Stomach (tissue), 9 donors: Measurements from ENCODE around the gene FAM114A1. TPM values are rescaled to one million over a fixed set of nuclear protein-coding genes. Genes with fewer than 3 reads are reported as not detected.

Source experiments
- DNase-seq, 2 donors: peaks; one replicate each; pipeline versions ENCODE4 v3.0.0 to v3.0.0-alpha.2; 2013 to 2019
- H3K27ac ChIP-seq, 5 donors: fragments of 200-600 bp in 4 of 5; sonication (generic) in 4 of 5; one replicate each; pipeline ENCODE4 v1.5.1; 2013 to 2019; ENCODE audit warnings: mild to moderate bottlenecking in 1 of 5, moderate library complexity in 1 of 5
- H3K27me3 ChIP-seq, 3 donors: fragments of 200-600 bp; sonication (generic); one replicate each; pipeline ENCODE4 v1.5.1; 2017 to 2019; ENCODE audit warnings: mixed run types in 1 of 3
- H3K36me3 ChIP-seq, 4 donors: fragments of 200-600 bp; sonication (generic); 1 replicate in 3 of 4; 2 replicates in 1 of 4; pipeline ENCODE4 v1.5.1; 2016 to 2019
- H3K4me1 ChIP-seq, 4 donors: fragments of 200-600 bp; sonication (generic); one replicate each; pipeline ENCODE4 v1.5.1; 2016 to 2019
- H3K4me3 ChIP-seq, 4 donors: fragments of 200-600 bp; sonication (generic) in 3 of 4; one replicate each; pipeline ENCODE4 v1.5.1; 2016 to 2019; ENCODE audit warnings: mild to moderate bottlenecking in 1 of 4
- H3K9me3 ChIP-seq, 4 donors: fragments of 200-600 bp; sonication (generic); one replicate each; pipeline ENCODE4 v1.5.1; 2016 to 2019
- EP300 ChIP-seq: sonication (generic); formaldehyde crosslinking; IDR thresholded peaks from one replicate; pipeline ENCODE4 v1.6.1; 2017; ENCODE audit warnings: antibody characterized with exemption
- POLR2A ChIP-seq, 4 donors: fragments of 450-650 bp; IDR thresholded peaks; one replicate each; pipeline ENCODE4 v1.6.1; 2016; ENCODE audit warnings: antibody characterized with exemption in 4 of 4, control low read depth in 2 of 4, mild to moderate bottlenecking in 1 of 4, moderate library complexity in 1 of 4
- POLR2AphosphoS5 ChIP-seq, 3 donors: sonication (generic); formaldehyde crosslinking; IDR thresholded peaks; one replicate each; pipeline ENCODE4 v1.6.1; 2016; ENCODE audit warnings: antibody characterized with exemption in 3 of 3
- WGBS, 5 donors: extraction: QIAGEN DNeasy Blood & Tissue Kit in 3 of 5; methylation state at CpG; one replicate each; pipeline versions ENCODE4 v1.1.5 to v1.1.7; 2013 to 2018; 5-methylcytosine and 5-hydroxymethylcytosine counted together
- intact Hi-C: fragments of 100-400 bp; cut with DNase I; formaldehyde crosslinking; loops from one replicate; pipeline ENCODE4 v1.15.1; 2023; ENCODE audit warnings: low total_unique reads
- polyA plus RNA-seq, 3 donors: library from polyadenylated mRNA; stranded (reverse); fragments of 200-250 nt; gene quantifications; one replicate each; pipeline ENCODE4 v1.2.3, GENCODE V29; 2013
- total RNA-seq, 5 donors: library from RNA; depleted of rRNA; stranded (reverse); fragments of >200 nt; gene quantifications; one replicate each; pipeline versions ENCODE4 v1.1.0 to v1.2.3, GENCODE V29; 2014 to 2016
- TF ChIP-seq, protein P1 (sequence below), 7 experiments: fragments of 450-650 bp in 4 of 7; fragments of 200-600 bp in 3 of 7; sonication (generic) in 3 of 7; IDR thresholded peaks; one replicate each; pipeline ENCODE4 v1.5.1; 2016 to 2019; ENCODE audit warnings: antibody characterized with exemption in 7 of 7, control low read depth in 2 of 7, mild to moderate bottlenecking in 1 of 7
- donor health status: healthy with polysubstance abuse.
- donor health status: Bipolar disorder and iron deficiency.
- donor health status: healthy.

FAM114A1 gene
- total and polyA plus RNA-seq, 8 donors, result 10.4 to 149 (median 47.9) TPM

GRCh38 chr4:38866973-38867477 lies 581 bp upstream of the FAM114A1 start:
- peaks cover 0 to 8% (median 2%) of the 10 kb centered on the region in 4 donors for H3K36me3 ChIP-seq
- 34 to 40% (median 37%) methylated on average over 11 of the region's 11 CpGs for WGBS, 5 donors
- no peak for TF ChIP-seq POLR2A (IDR thresholded peaks at IDR 0.05)
- peak overlapping the region; percentile 88 to 98 (median 96) for H3K27ac ChIP-seq
- H3K4me1 ChIP-seq, result peaks cover 17 to 57% (median 33%) of the 10 kb centered on the region in 4 donors
- DNase-seq, result no peak
- no peaks in the 10 kb centered on the region for H3K9me3 ChIP-seq
- no peaks in the 10 kb centered on the region for H3K27me3 ChIP-seq
- peak overlapping the region; percentile 69 to 92 (median 72) for H3K4me3 ChIP-seq
- intact Hi-C loops, result no loop called here

DNA sequence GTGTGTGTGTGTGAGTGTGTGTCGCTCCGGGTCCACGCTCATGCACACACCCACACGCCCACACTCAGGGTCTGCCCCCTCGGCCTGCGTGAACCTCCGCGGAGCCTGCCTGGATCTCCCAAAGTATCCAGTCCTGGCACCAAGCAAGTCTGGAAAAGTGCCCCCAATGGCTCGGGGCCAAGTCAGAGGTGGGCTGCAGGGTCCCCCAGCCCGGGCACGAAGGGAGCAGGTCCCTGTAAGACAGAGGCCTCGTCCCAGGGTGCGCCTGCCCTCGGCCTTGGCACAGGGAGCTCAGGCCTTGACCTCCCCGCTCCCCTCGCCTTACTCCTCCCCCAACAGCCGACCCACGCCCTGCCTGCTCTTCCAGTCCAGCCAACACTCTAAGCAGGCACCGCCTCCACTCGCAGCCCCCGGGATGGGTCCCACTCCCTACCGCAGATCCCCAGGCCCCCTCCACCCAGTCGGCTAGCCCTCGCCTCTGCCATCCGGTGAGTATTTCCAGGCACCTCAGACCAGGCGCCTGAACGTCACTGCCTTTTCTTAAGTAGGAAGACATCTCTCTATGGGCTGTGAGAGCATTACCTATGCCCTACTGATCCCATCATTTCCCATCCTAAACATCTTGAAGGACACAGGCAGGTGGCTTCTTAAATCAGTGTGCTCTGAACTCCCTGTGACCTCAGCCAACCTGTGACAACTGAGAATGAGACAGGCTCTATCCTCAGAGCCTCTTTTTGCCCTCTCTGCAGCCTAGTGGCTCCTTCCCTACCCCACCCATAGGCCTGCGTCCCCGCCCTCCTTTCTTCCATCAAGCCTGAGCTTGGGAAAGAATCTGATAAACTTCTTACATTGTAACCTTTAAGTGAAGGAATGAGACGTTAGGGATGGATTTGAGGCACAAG lies 704 bp downstream of the FAM114A1 start:
- DNase-seq, result peak; percentile 33 to 84
- Histone ChIP-seq H3K27ac (peak overlapping the region; percentile 88 to 98 (median 96)), H3K9me3 (no peaks in the 10 kb centered on the region), H3K4me3 (peak overlapping the region; percentile 69 to 92 (median 72)), H3K4me1 (peaks cover 24 to 70% (median 46%) of the 10 kb centered on the region in 4 donors), H3K36me3 (peaks cover 0 to 10% (median 2%) of the 10 kb centered on the region in 4 donors), H3K27me3 (no peaks in the 10 kb centered on the region)
- 10 to 30% (median 18%) methylated on average over 24 to 30 of the region's 30 CpGs for WGBS, 5 donors
- TF ChIP-seq EP300 (no peak), POLR2AphosphoS5 (IDR thresholded peaks at IDR 0.05) (no peak), POLR2A (IDR thresholded peaks at IDR 0.05) (no peak)
- TF ChIP-seq, protein P1, sequence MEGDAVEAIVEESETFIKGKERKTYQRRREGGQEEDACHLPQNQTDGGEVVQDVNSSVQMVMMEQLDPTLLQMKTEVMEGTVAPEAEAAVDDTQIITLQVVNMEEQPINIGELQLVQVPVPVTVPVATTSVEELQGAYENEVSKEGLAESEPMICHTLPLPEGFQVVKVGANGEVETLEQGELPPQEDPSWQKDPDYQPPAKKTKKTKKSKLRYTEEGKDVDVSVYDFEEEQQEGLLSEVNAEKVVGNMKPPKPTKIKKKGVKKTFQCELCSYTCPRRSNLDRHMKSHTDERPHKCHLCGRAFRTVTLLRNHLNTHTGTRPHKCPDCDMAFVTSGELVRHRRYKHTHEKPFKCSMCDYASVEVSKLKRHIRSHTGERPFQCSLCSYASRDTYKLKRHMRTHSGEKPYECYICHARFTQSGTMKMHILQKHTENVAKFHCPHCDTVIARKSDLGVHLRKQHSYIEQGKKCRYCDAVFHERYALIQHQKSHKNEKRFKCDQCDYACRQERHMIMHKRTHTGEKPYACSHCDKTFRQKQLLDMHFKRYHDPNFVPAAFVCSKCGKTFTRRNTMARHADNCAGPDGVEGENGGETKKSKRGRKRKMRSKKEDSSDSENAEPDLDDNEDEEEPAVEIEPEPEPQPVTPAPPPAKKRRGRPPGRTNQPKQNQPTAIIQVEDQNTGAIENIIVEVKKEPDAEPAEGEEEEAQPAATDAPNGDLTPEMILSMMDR (IDR thresholded peaks at IDR 0.05), result no peak
- intact Hi-C loops, result no loop called here

- Histone ChIP-seq H3K9me3 (no peaks in the 10 kb centered on the region), H3K36me3 (peaks cover 0 to 10% (median 2%) of the 10 kb centered on the region in 4 donors), H3K4me3 (peak overlapping the region in 3 of 4 donors; percentile 69 to 76 (median 69)), H3K4me1 (peaks cover 30 to 81% (median 55%) of the 10 kb centered on the region in 4 donors), H3K27me3 (no peaks in the 10 kb centered on the region), H3K27ac (peak overlapping the region; percentile 56 to 98 (median 96))
- intact Hi-C loops, result no loop called here
- DNase-seq, result no peak
- TF ChIP-seq POLR2AphosphoS5 (IDR thresholded peaks at IDR 0.05) (no peak), POLR2A (IDR thresholded peaks at IDR 0.05) (no peak), EP300 (no peak)
- TF ChIP-seq, protein P1 (IDR thresholded peaks at IDR 0.05), result no peak
- 33 to 65% (median 59%) methylated on average over 2 of the region's 2 CpGs for WGBS, 5 donors
Measured at GRCh38 chr4:38869511-38869910, 1.9 kb downstream of the FAM114A1 start.

DNA sequence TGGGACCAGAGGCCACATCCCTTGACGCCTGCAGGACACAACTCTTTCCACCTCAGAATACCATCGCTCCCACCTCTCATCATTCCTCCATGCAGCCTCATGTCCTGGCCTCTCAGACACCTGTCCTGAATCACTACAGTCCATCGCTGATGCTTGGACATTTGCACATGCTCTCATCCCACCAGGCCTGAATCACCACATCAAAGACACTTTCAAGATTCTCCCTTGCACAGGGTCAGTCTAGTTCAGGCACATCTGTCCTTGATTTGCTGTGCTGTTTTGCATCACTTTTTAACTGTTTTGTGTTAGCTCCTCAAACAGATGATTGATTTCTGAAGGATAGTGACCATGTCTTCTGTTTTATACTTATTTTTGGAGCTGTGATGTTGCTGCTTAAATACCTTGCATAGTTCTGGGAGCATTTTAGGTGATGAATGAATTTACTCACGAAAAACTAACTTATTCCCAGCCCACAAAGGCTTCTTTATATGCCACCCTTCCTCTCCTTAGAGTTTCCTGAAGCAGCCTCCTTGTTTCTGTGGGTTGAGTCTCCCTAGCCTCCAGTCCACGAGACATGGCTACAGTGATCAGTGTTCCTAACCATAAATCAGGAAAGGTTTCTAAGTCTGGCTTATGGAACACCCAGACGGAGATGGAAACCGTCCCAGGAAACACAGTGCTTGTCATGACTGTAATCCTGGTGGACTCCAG lies 2.6 kb downstream of the FAM114A1 start:
- Histone ChIP-seq H3K4me3 (no peak overlapping the region), H3K9me3 (no peaks in the 10 kb centered on the region), H3K27ac (peak overlapping the region in 4 of 5 donors; percentile 26 to 98 (median 87)), H3K36me3 (peaks cover 0 to 10% (median 2%) of the 10 kb centered on the region in 4 donors), H3K4me1 (peaks cover 30 to 83% (median 59%) of the 10 kb centered on the region in 4 donors), H3K27me3 (no peaks in the 10 kb centered on the region)
- DNase-seq, result no peak
- TF ChIP-seq EP300 (no peak), POLR2A (IDR thresholded peaks at IDR 0.05) (no peak), POLR2AphosphoS5 (IDR thresholded peaks at IDR 0.05) (no peak)
- TF ChIP-seq, protein P1 (IDR thresholded peaks at IDR 0.05), result no peak
- intact Hi-C loops, result no loop called here
- 53 to 81% (median 74%) methylated on average over 7 of the region's 7 CpGs for whole genome bisulfite sequencing, 5 donors
